Renal cortex interstitium (tissue), 3 donors: ENCODE data around the gene ANKRD40. TPM values are rescaled to one million over a fixed set of nuclear protein-coding genes. Genes with fewer than 3 reads are reported as not detected.

ENCODE experiments used
- polyA plus RNA-seq, 3 donors: library from polyadenylated mRNA; unstranded; fragments of 120-200 nt; gene quantifications; one replicate each; pipeline ENCODE4 v1.2.1, GENCODE V29; 2013; ENCODE audit not compliant: insufficient read length in 3 of 3

ANKRD40 gene
- polyA plus RNA-seq, 3 donors: 41.5 to 48.9 (median 43.0) TPM

Other genes with a start within 250 kb of the ANKRD40 start
- 1 to 10 TPM; 2.1 to 5.4 (median 2.2) TPM for gene CHAD, start 239.0 kb downstream of the ANKRD40 start, polyA plus RNA-seq
- gene RSAD1, start 229.1 kb downstream of the ANKRD40 start, polyA plus RNA-seq: 10 to 100 TPM; 46.9 to 62.7 (median 48.7) TPM
- gene MYCBPAP, start 199.5 kb downstream of the ANKRD40 start, polyA plus RNA-seq: 1 to 10 TPM; 1.4 to 3.3 (median 2.2) TPM
- gene EPN3, start 175.2 kb downstream of the ANKRD40 start, polyA plus RNA-seq: 10 to 100 TPM in 2 of 3 donors, 1 to 10 TPM in 1; 5.9 to 15.0 (median 13.4) TPM
- gene SPATA20, start 160.7 kb downstream of the ANKRD40 start, polyA plus RNA-seq: 10 to 100 TPM; 49.4 to 69.7 (median 55.5) TPM
- 1 to 10 TPM; 6.9 to 8.7 (median 8.3) TPM for gene CACNA1G, start 147.2 kb downstream of the ANKRD40 start, polyA plus RNA-seq
- gene ABCC3, start 73.0 kb downstream of the ANKRD40 start, polyA plus RNA-seq: 10 to 100 TPM; 10.5 to 15.5 (median 12.9) TPM
- gene LUC7L3, start 11.7 kb upstream of the ANKRD40 start, polyA plus RNA-seq: 100 to 1,000 TPM; 519 to 747 (median 689) TPM
- gene ANKRD40CL, start 59.6 kb upstream of the ANKRD40 start, polyA plus RNA-seq: under 1 TPM; 0.13 to 0.24 (median 0.23) TPM
- gene WFIKKN2, start 127.7 kb upstream of the ANKRD40 start, polyA plus RNA-seq: 1 to 10 TPM; 1.1 to 1.4 (median 1.3) TPM
- 10 to 100 TPM; 34.5 to 36.1 (median 35.4) TPM for gene TOB1, start 158.4 kb upstream of the ANKRD40 start, polyA plus RNA-seq